ACHN (cell line): Measurements from ENCODE around the gene FRRS1.
"Not testable (repeated sequence)": the region's sequence is repeated elsewhere in the genome, so short reads cannot be mapped to it uniquely, and the experiment has no call there.

Experiments
- DNase-seq: peaks from one replicate; pipeline ENCODE4 v3.0.0-alpha.2; 2015
- in situ Hi-C: cut with HindIII; loops from 2 replicates; pipeline ENCODE4 v1.10.0; 2017; ENCODE audit warnings: low sequenced_read_pairs, low pct_ligation_motif_present, low pct_unique_long_range_greater_than_20kb

FRRS1 gene

GRCh38 chr1:99766378-99766800 is at the start of gene FRRS1:
FRRS1 (minus strand) TSS chr1:99766635; CDS start chr1:99748768, 17,867 bp downstream.
- in situ Hi-C loops, result no loop called here
- peak; percentile 72 for DNase-seq

- in situ Hi-C loops, result no loop called here
- DNase-seq, result no peak
Observed at GRCh38 chr1:99814373-99814900, 48.0 kb upstream of the FRRS1 start.

- no peak for DNase-seq
- in situ Hi-C loops, result no loop called here
Observed at GRCh38 chr1:99811747-99812146, 45.3 kb upstream of the FRRS1 start.

- in situ Hi-C loops, result no loop called here
- DNase-seq, result no peak
Observed at GRCh38 chr1:99811075-99811474, 44.6 kb upstream of the FRRS1 start.

- in situ Hi-C loops, result no loop called here
- peak; percentile 80 for DNase-seq
Observed at GRCh38 chr1:99808391-99809115, 42.1 kb upstream of the FRRS1 start.

- in situ Hi-C loops, result no loop called here
- no peak for DNase-seq
Observed at GRCh38 chr1:99806882-99807281, 40.4 kb upstream of the FRRS1 start.

GRCh38 chr1:99801584-99801983 is 35.1 kb upstream of the FRRS1 start:
- no peak for DNase-seq
- in situ Hi-C loops, result no loop called here

GRCh38 chr1:99793861-99794260 is 27.4 kb upstream of the FRRS1 start:
- DNase-seq, in situ Hi-C loops: not testable (repeated sequence)

- DNase-seq, result no peak
- in situ Hi-C loops, result no loop called here
Observed at GRCh38 chr1:99789715-99790114, 23.3 kb upstream of the FRRS1 start.

- in situ Hi-C loops, result no loop called here
Observed at GRCh38 chr1:99788896-99789295, 22.5 kb upstream of the FRRS1 start.

GRCh38 chr1:99786751-99787501 is 20.5 kb upstream of the FRRS1 start:
- in situ Hi-C loops, result no loop called here
- no peak for DNase-seq

More at GRCh38 chr1:99788896-99789295, 22.5 kb upstream of the FRRS1 start:
- DNase-seq, result no peak

- no peak for DNase-seq
- in situ Hi-C loops, result no loop called here
Observed at GRCh38 chr1:99784809-99785255, 18.4 kb upstream of the FRRS1 start.

- DNase-seq, result no peak
- in situ Hi-C loops, result no loop called here
Observed at GRCh38 chr1:99784143-99784542, 17.7 kb upstream of the FRRS1 start.

GRCh38 chr1:99782920-99783319 is 16.5 kb upstream of the FRRS1 start:
- in situ Hi-C loops, result no loop called here
- no peak for DNase-seq

GRCh38 chr1:99782397-99782796 is 16.0 kb upstream of the FRRS1 start:
- in situ Hi-C loops, result no loop called here
- no peak for DNase-seq

GRCh38 chr1:99781798-99782197 is 15.4 kb upstream of the FRRS1 start:
- DNase-seq, result no peak
- in situ Hi-C loops, result no loop called here

GRCh38 chr1:99777752-99778151 is 11.3 kb upstream of the FRRS1 start:
- in situ Hi-C loops, result no loop called here
- DNase-seq, result no peak

GRCh38 chr1:99776120-99776519 is 9.7 kb upstream of the FRRS1 start:
- DNase-seq, result no peak
- in situ Hi-C loops, result no loop called here

- in situ Hi-C loops, result no loop called here
- DNase-seq, result no peak
Observed at GRCh38 chr1:99772809-99773208, 6.4 kb upstream of the FRRS1 start.

- DNase-seq, result no peak
- in situ Hi-C loops, result no loop called here
Observed at GRCh38 chr1:99771513-99771918, 5.1 kb upstream of the FRRS1 start.
